GM20431 (cell line): ENCODE results near the gene RSRC1.
"Not testable (repeated sequence)": the region's sequence is repeated elsewhere in the genome, so short reads cannot be mapped to it uniquely, and the experiment has no call there.

Experiments used
- in situ Hi-C: fragments of 300-500 bp; cut with MseI, MboI; formaldehyde crosslinking; loops from one replicate; pipeline ENCODE4 v1.15.0; 2020; ENCODE audit warnings: low sequenced_read_pairs; ENCODE audit not compliant: unreplicated experiment

RSRC1 gene

GRCh38 chr3:158098309-158098639 is 11.6 kb upstream of the RSRC1 start:
- in situ Hi-C loops: loop anchor here (25.0 kb wide), 1 partner anchor 339 kb away; no protein-coding TSS in a partner anchor

- in situ Hi-C loops: loop anchor here (25.0 kb wide), 1 partner anchor 338 kb away; no protein-coding TSS in a partner anchor
These were observed 11.0 kb upstream of the RSRC1 start for GRCh38 chr3:158098834-158099424.

DNA sequence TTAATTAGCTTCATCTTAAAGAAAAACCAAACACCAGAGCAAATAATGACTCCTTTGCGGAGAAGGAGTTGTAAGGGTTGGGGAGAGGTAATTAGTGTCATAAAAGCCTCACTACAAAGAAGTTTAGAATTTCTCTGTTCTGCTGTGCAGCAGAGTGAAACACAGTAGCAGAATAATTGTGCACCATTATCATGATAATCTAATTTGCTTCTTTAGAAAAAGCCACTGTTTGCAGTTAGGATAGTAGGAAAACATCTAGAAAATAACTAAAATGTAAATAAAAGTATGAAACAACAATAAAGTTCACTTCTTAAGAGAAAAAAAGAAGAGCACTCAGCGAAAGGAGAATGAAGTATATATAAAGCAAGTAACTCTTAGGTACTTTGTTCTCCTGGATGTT is 9.2 kb upstream of the RSRC1 start:
- in situ Hi-C loops: no loop called here

DNA sequence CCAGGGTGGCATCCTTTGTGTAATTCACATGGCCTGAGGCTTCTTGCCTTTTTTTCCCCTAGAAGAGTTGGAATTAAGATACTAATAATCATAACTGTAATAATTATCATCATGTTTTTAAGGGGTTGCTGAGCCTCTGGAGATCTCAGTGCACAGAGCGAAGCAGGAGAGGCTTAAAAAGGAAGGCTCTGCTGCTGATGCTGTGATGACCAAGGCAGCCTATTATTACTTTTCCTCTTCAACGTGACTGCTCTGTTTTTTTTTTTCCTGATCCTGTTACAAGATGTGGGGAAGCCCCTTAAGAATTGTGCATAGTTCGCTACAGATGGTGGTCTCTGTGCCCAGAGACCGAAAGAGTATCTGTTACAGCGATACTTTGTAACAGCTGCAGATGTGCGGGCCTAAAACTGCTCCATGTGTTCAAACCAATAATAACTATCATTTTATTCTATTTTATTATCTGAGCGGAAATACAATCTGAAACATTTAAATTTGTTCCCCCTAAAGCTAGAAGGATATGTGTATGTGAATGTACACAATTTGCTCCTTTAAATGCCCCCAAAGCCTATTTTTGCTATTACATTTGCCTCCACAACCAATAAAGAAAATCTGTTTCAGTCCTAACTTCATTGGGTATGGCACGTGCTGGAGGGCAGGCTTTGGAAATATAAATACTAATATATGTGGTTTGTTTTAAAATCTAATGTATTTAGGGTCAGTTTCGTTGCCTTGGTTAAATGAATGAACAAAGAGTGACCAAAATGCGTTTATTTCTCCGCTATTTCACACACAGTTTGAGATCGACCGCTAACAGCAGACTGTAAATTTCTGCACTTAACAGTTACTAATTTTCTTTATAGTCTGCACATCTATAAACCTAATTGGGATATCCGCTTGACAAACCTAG is 8.3 kb upstream of the RSRC1 start:
- in situ Hi-C loops: no loop called here

- in situ Hi-C loops: no loop called here
These were observed 7.4 kb upstream of the RSRC1 start for GRCh38 chr3:158102242-158103080.

DNA sequence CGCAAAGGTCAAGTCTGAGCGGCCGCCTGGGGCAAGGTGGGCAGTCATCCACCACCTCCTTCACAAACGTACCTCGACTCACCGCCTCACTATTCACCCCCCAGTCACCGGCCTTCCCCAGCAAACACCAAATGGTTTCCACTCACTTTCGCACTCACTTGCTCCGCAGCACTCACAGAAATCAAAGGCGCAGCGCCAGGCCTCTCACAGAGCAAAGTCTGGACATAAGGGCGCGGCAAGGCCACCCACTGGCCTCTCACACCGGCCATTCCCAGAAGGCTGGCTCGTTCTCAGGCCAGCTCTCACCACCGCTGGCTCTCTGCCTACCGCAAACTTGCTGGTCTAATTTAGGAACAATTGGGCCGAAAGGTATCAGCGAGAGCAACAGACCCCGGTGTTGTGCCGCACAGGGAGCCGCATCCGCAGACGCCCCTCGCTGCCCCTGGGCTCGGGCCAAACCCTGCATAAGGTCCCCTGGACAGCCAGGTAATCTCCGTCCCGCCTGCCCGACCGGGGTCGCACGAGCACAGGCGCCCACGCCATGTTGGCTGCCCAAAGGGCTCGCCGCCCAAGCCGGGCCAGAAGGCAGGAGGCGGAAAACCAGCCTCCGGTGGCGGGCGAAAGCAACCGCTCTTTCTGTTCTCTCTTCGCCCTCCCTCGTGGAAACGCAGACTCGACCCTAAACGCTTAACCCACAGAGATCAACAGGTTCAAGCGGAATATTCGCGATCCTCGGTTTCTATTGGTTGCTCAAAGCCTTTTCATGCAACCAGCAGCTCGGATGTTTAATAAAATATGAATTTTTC is 6.6 kb upstream of the RSRC1 start:
- in situ Hi-C loops: no loop called here

- in situ Hi-C loops: no loop called here
These were observed 6.0 kb upstream of the RSRC1 start for GRCh38 chr3:158103887-158104327.

- in situ Hi-C loops: no loop called here
These were observed 5.4 kb upstream of the RSRC1 start for GRCh38 chr3:158104431-158104921.

DNA sequence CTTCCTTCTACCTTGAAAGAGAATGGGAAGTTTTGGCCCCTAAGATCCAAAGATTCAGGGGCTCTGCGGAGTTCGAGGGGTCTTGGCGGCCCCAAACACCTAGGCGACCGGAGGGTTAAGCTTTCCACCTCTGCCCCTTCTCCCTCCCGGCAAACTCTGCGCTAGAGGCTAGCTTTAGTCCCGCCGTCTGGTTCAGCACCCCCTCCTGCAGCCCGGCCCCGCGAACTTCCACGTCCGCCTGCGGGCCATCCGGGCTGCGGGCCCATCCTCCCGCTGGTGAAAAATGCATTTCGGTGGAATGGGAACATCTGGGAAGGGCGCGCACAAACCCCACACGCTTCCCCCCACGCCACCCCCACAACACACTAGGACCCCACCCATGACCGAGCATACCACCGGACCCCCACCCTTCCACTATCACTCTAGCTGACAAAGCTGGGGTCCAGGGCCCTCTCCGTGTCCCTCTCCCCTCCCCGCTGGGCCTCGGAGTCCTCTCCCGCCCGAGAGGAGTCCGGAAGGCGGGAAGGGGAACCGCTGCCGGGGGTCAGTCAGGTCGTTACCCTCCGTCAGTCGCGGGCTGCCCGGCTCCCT is 4.7 kb upstream of the RSRC1 start:
- in situ Hi-C loops: no loop called here

GRCh38 chr3:158105710-158106253 is 4.1 kb upstream of the RSRC1 start:
- in situ Hi-C loops: no loop called here

DNA sequence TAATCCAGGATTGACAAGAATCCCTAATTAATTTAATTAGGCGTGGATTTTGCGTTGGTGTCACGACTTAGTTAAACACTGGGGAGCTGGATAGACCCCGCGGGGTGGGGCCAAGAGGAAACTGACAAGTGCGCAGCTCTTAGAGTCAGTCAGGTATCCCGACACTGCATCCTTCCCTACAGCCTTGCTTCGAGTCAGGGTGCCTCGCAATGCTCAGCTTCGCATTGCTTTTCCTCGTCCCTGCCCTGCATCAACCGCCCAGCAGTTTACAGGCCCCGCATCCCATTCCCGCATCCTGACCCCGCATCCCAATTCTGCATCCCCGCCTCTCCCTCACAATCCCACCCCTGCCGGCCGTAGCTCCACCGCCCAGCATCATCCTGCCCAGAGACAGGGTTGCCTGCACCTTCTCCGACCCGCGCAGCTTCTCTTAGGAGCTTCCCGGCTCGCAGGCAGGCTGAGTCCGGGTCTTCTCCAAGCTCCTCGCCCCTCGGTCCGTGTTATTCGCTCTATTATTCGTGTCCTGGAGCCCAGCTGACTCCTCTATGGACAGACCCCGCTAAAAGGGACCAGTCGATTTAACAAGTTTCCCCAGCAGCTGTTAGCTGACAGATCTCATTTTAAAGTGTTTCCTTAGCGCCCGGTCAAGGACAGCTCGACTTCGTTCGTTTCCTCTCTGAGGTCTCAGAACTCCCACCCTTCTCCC is 3.0 kb upstream of the RSRC1 start:
- in situ Hi-C loops: no loop called here

- in situ Hi-C loops: no loop called here
These were observed 2.1 kb upstream of the RSRC1 start for GRCh38 chr3:158107605-158108444.

- in situ Hi-C loops: no loop called here
These were observed 1.4 kb upstream of the RSRC1 start for GRCh38 chr3:158108445-158108985.

DNA sequence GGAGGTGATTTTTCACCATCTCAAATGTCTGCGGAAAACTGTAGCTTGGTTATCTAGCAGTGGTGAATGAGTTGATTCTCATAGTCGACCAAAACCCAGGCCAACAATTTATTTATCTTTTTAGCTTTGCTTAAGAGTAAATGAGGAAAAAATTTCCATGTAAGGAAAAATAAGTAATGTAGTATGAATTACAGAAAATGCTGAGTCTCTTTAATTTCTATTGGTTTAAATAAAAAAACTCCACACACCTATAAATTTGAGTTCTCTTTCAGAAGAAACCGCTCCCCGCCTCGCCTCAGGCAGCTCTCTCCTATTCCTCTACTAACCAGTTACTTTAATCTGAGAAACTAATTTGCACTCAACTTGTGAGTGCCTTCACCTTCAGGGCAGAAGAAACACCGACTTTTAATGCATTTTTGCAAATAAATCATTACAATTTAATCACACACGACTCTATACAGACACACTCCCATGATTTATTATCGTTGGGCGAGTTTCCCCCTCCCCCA is 540 bp upstream of the RSRC1 start:
- in situ Hi-C loops: no loop called here

GRCh38 chr3:158110658-158111018 is 749 bp downstream of the RSRC1 start:
- in situ Hi-C loops: no loop called here

DNA sequence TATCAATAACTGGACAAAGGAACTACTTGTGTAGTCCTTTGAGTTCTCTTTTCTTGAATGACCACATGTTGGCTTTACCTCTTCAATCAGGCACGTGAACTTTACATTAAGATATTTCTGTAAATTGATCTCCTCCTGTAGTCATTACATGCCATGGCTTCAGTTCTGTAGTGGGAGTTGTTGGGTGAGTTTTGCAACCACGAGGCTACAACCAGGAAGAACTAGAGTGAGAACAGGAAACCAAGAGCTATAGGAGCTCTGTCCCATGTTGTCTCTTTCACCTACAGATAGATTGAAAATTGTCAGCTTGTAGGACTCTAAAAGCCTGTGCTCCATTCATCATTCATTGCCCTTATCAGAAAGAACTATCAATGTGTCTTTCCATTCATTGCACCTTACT is 2.0 kb downstream of the RSRC1 start:
- in situ Hi-C loops: no loop called here

- in situ Hi-C loops: not testable (repeated sequence)
These were observed 3.7 kb downstream of the RSRC1 start for GRCh38 chr3:158113595-158113994.
